ENCODE data around the gene BCL2L11.

The BCL2L11 gene

GRCh38 chr2:111213877-111214276 is 93.2 kb downstream of the BCL2L11 start:
- no peak for TF ChIP-seq CTCF (IDR thresholded peaks at IDR 0.05; ENCODE audit: insufficient read depth, low read depth, low read length, missing control alignments)
- no peak overlapping the region for H3K4me3 ChIP-seq (ENCODE audit: low read depth, low read length)
- DNase-seq (ENCODE audit: low read depth) = no peak

- no peak overlapping the region for H3K4me3 ChIP-seq (ENCODE audit: low read depth, low read length)
- DNase-seq (ENCODE audit: low read depth) = no peak
- no peak for TF ChIP-seq CTCF (IDR thresholded peaks at IDR 0.05; ENCODE audit: insufficient read depth, low read depth, low read length, missing control alignments)
Observed at GRCh38 chr2:111216811-111217652, 96.3 kb downstream of the BCL2L11 start.

Data from GM12865 (cell line).